GM12878 (cell line): ENCODE measurements around the gene SMARCAL1. TPM values are rescaled to one million over a fixed set of nuclear protein-coding genes. Genes with fewer than 3 reads are reported as not detected.

Experiments
- ATF7 ChIP-seq: fragments of 450-650 bp; IDR thresholded peaks from 2 replicates; pipeline ENCODE4 v1.6.1; 2016; ENCODE audit warnings: low read depth, mild to moderate bottlenecking
- BCL3 ChIP-seq: IDR thresholded peaks from 2 replicates; pipeline ENCODE4 v1.6.1; 2011; ENCODE audit warnings: borderline replicate concordance, low read depth, mild to moderate bottlenecking, moderate library complexity, low read length; ENCODE audit not compliant: insufficient read depth, poor library complexity, severe bottlenecking
- CEBPB ChIP-seq, 2 experiments: fragments of 150-350 bp in 1 of 2; IDR thresholded peaks; 2 replicates each; pipeline ENCODE4 v1.6.1; 2012 to 2014; ENCODE audit warnings: low read depth in 2 of 2, low read length in 2 of 2, borderline replicate concordance in 1 of 2, inconsistent platforms in 1 of 2
- PRDM15 ChIP-seq: fragments of 450-650 bp; formaldehyde crosslinking; IDR thresholded peaks from 2 replicates; pipeline ENCODE4 v1.4.0; 2020; ENCODE audit warnings: mild to moderate bottlenecking, moderate library complexity
- SMAD1 ChIP-seq: fragments of 450-650 bp; IDR thresholded peaks from 2 replicates; pipeline ENCODE4 v1.6.1; 2018; ENCODE audit warnings: mild to moderate bottlenecking, low read depth; ENCODE audit not compliant: partially characterized antibody
- USF1 ChIP-seq: IDR thresholded peaks from 2 replicates; pipeline ENCODE4 v1.6.1; 2011; ENCODE audit warnings: borderline replicate concordance, low read depth, mild to moderate bottlenecking, moderate library complexity, mixed read lengths, low read length; ENCODE audit not compliant: insufficient read depth; ENCODE audit errors: extremely low read length
- polyA plus RNA-seq, 11 experiments: library from polyadenylated mRNA; depleted of rRNA in 4 of 11; unstranded in 6 of 11; stranded (reverse) in 5 of 11; fragments of >200 nt; fragmentation: Nextera tagmentation in 4 of 11; fragmentation: Illumina TruSeq in 1 of 11; extraction: Ambion mirVana in 4 of 11; extraction: Trizol in 1 of 11; gene quantifications; 1 replicate in 1 of 11; 2 replicates in 10 of 11; pipeline versions ENCODE4 v1.2.1 to v1.2.3, GENCODE V29; 2011 to 2016; ENCODE audit warnings: inconsistent platforms in 2 of 11, missing spikeins in 2 of 11, low read depth in 1 of 11
- total RNA-seq, 4 experiments: library from RNA; depleted of rRNA in 3 of 4; stranded (reverse); fragments of >200 nt in 3 of 4; fragmentation: Illumina TruSeq in 1 of 4; extraction: Trizol in 1 of 4; gene quantifications; 2 replicates each; pipeline versions ENCODE4 v1.2.1 to v1.2.3, GENCODE V29; 2013 to 2021
- TF ChIP-seq, protein P1 (sequence below): IDR thresholded peaks from 2 replicates; pipeline ENCODE4 v1.6.1; 2011; ENCODE audit warnings: low read depth, mild to moderate bottlenecking, low read length, moderate library complexity, borderline replicate concordance; ENCODE audit errors: extremely low read depth
- TF ChIP-seq, protein P2 (sequence below): fragments of 450-650 bp; IDR thresholded peaks from 2 replicates; pipeline ENCODE4 v1.6.1; 2017; ENCODE audit warnings: mild to moderate bottlenecking, moderate library complexity

Gene SMARCAL1
- total and polyA plus RNA-seq, 10 of the 15 experiments (the other 5 are each of a cell fraction or from before 2014, with no cell fraction given), result 10.8 to 32.9 (median 21.8) TPM

- TF ChIP-seq, protein P1, sequence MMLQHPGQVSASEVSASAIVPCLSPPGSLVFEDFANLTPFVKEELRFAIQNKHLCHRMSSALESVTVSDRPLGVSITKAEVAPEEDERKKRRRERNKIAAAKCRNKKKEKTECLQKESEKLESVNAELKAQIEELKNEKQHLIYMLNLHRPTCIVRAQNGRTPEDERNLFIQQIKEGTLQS, result no peak
- TF ChIP-seq CEBPB (IDR thresholded peaks at IDR 0.05; ENCODE audit: borderline replicate concordance in 1 of 2, low read depth in 2 of 2, low read length in 2 of 2) (no peak), SMAD1 (no peak), USF1 (no peak), PRDM15 (CRISPR knock-in tag) (no peak), ATF7 (peak; percentile 95), BCL3 (peak; percentile 25)
- TF ChIP-seq, protein P2, sequence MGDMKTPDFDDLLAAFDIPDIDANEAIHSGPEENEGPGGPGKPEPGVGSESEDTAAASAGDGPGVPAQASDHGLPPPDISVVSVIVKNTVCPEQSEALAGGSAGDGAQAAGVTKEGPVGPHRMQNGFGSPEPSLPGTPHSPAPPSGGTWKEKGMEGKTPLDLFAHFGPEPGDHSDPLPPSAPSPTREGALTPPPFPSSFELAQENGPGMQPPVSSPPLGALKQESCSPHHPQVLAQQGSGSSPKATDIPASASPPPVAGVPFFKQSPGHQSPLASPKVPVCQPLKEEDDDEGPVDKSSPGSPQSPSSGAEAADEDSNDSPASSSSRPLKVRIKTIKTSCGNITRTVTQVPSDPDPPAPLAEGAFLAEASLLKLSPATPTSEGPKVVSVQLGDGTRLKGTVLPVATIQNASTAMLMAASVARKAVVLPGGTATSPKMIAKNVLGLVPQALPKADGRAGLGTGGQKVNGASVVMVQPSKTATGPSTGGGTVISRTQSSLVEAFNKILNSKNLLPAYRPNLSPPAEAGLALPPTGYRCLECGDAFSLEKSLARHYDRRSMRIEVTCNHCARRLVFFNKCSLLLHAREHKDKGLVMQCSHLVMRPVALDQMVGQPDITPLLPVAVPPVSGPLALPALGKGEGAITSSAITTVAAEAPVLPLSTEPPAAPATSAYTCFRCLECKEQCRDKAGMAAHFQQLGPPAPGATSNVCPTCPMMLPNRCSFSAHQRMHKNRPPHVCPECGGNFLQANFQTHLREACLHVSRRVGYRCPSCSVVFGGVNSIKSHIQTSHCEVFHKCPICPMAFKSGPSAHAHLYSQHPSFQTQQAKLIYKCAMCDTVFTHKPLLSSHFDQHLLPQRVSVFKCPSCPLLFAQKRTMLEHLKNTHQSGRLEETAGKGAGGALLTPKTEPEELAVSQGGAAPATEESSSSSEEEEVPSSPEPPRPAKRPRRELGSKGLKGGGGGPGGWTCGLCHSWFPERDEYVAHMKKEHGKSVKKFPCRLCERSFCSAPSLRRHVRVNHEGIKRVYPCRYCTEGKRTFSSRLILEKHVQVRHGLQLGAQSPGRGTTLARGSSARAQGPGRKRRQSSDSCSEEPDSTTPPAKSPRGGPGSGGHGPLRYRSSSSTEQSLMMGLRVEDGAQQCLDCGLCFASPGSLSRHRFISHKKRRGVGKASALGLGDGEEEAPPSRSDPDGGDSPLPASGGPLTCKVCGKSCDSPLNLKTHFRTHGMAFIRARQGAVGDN, result no peak
Measured at GRCh38 chr2:216412022-216412999, at the start of gene SMARCAL1 (continued).
